Cardiac fibroblast (primary cell): ENCODE results near the gene TNFAIP8.
"Not testable (repeated sequence)": the region's sequence is repeated elsewhere in the genome, so short reads cannot be mapped to it uniquely, and the experiment has no call there.

ENCODE experiments used
- DNase-seq, 2 donors: peaks; one replicate each; pipeline versions ENCODE4 v3.0.0 to v3.0.0-alpha.2; 2010; ENCODE audit warnings: low read depth in 2 of 2
- H3K4me3 ChIP-seq, 2 donors: replicated peaks in 1 of 2; 1 replicate in 1 of 2; 2 replicates in 1 of 2; pipeline ENCODE4 v1.5.1; 2011; ENCODE audit warnings: low read depth in 2 of 2, low read length in 2 of 2, mild to moderate bottlenecking in 2 of 2, moderate library complexity in 1 of 2
- CTCF ChIP-seq: IDR thresholded peaks from one replicate; pipeline ENCODE4 v1.5.1; 2011; ENCODE audit warnings: low read depth, mild to moderate bottlenecking, low read length, inconsistent platforms

The TNFAIP8 gene

GRCh38 chr5:119426057-119426456, 70.2 kb downstream of the TNFAIP8 start:
- no peak overlapping the region for H3K4me3 ChIP-seq
- no peak for TF ChIP-seq CTCF
- no peak for DNase-seq

GRCh38 chr5:119427060-119427459, 71.2 kb downstream of the TNFAIP8 start:
- DNase-seq: no peak
- TF ChIP-seq CTCF: no peak
- no peak overlapping the region for H3K4me3 ChIP-seq

GRCh38 chr5:119427596-119427995, 71.8 kb downstream of the TNFAIP8 start:
- not testable (repeated sequence) for H3K4me3 ChIP-seq
- DNase-seq: peak in 1 of 2 donors; percentile 19

- DNase-seq, H3K4me3 ChIP-seq: not testable (repeated sequence)
Measured at GRCh38 chr5:119428166-119428565, 72.3 kb downstream of the TNFAIP8 start.

- not testable (repeated sequence) for H3K4me3 ChIP-seq, DNase-seq
Measured at GRCh38 chr5:119428574-119428973, 72.8 kb downstream of the TNFAIP8 start.

- H3K4me3 ChIP-seq, DNase-seq: not testable (repeated sequence)
Measured at GRCh38 chr5:119432674-119433237, 76.9 kb downstream of the TNFAIP8 start.

GRCh38 chr5:119435436-119436132, 79.8 kb downstream of the TNFAIP8 start:
- H3K4me3 ChIP-seq: no peak overlapping the region
- peak; percentile 73 for TF ChIP-seq CTCF
- peak; percentile 67 to 71 for DNase-seq

- not testable (repeated sequence) for H3K4me3 ChIP-seq, DNase-seq
Measured at GRCh38 chr5:119437785-119438586, 82.2 kb downstream of the TNFAIP8 start.

GRCh38 chr5:119438587-119438917, 82.7 kb downstream of the TNFAIP8 start:
- not testable (repeated sequence) for DNase-seq, H3K4me3 ChIP-seq

- DNase-seq: no peak
- TF ChIP-seq CTCF: no peak
- no peak overlapping the region for H3K4me3 ChIP-seq
Measured at GRCh38 chr5:119439140-119439631, 83.4 kb downstream of the TNFAIP8 start.

- H3K4me3 ChIP-seq, DNase-seq: not testable (repeated sequence)
Measured at GRCh38 chr5:119439632-119440031, 83.8 kb downstream of the TNFAIP8 start.

- H3K4me3 ChIP-seq, DNase-seq: not testable (repeated sequence)
Measured at GRCh38 chr5:119444643-119445042, 88.8 kb downstream of the TNFAIP8 start.
